Activated T-helper 9 cell treated with anti-CD3 and anti-CD28 coated beads, Interleukin-2, amount 50 U/mL, for 16 hours (primary cell): ENCODE results near the gene SERPINB1.
"Not testable (repeated sequence)": the region's sequence is repeated elsewhere in the genome, so short reads cannot be mapped to it uniquely, and the experiment has no call there.

Source experiments
- DNase-seq: peaks from one replicate; pipeline ENCODE4 v3.0.0-alpha.2; 2020; ENCODE audit warnings: low read depth

SERPINB1 gene

GRCh38 chr6:2817903-2818443, 23.7 kb downstream of the SERPINB1 start:
- no peak for DNase-seq

- no peak for DNase-seq
These were observed 25.5 kb downstream of the SERPINB1 start for GRCh38 chr6:2816158-2816557.

- no peak for DNase-seq
These were observed 29.0 kb downstream of the SERPINB1 start for GRCh38 chr6:2812695-2813094.

- DNase-seq, result no peak
These were observed 31.5 kb downstream of the SERPINB1 start for GRCh38 chr6:2810092-2810671.

GRCh38 chr6:2809015-2809414, 32.6 kb downstream of the SERPINB1 start:
- DNase-seq, result no peak

DNA sequence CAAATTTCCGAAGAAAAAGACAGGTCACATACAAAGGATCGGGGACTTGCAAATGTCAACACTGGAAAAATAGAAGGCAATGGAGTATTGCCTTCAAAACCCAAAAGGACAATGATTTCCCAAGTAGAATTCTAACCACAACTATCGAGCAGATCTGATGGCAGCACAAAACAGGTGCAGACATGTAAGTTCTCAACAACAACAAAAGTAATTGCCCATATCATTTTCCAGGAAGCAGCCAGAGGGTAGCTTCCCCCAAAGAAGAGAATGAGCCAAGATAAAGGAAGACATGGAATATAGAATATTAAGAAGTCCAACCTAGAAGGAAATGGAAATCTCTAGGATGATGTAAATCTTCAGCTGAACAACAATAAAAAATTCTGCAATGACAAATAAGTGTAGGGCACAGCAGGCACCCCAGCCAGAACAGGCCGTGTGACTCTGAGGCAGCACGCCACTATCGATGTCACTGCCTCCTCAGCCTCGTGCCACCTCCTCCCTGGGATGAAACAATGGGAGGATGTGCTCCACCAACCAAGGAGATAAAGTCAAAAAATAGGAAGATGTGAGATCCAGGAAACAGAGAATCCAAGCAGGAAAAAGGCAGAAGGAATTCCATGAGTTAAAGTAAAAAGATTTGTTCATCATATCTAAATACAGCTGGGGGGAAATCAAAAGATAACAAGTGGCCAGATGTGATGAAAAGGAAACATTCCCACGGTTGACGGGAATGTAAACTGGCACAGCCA, 34.1 kb downstream of the SERPINB1 start:
- no peak for DNase-seq

DNA sequence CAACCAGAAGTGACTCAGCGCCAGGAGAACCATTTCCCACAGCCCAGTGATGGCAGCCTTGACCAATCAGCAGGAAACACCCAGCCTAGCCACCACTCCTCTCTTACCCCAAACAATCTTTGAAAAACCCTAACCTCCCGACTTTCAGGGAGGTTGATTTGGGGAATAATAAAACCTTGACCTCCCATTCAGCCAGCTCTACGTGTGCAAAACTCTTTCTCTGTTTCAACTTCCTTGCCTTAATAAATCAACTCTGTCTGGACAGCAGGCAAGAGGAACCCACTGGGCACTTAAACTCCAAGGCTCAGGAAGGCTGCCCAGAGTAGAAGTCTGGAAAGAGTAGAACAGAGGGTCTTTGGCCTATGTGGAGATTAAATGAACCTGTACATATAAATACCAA, 35.0 kb downstream of the SERPINB1 start:
- no peak for DNase-seq

GRCh38 chr6:2805031-2805430, 36.6 kb downstream of the SERPINB1 start:
- no peak for DNase-seq

GRCh38 chr6:2804516-2804915, 37.1 kb downstream of the SERPINB1 start:
- no peak for DNase-seq

DNA sequence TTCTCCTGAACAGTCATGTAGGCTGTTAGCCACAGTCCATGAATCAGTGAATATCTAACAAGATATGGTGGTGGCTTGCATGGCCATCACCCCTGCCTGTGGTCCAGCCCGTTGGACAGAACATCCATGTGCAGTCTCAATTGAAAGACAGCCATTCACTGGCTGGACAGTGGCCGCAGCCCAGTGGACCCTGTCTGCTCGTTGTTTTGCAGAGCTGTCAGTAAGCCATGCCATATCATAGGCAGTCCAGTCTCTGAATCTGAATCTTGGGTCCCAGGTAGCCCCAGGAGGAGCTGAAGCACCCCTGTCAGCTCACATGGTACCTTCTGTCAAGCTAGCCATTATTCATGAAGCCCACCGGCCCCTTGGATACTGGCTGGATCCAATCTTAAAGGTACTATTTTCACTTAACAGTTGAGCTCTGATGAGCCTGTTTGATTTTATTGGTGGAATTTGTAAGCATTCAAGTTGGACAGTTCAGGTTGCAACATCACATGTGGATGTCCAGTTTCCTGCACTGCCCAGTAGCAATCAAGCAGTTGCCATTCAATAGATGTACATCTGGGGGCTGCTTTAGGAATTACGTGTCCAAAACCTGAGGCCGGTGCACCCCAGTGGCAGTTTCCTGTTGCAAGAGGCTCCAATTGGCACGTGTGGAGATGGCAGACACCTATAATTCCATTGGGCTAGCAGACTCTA, 37.8 kb downstream of the SERPINB1 start:
- no peak for DNase-seq

- no peak for DNase-seq
These were observed 39.1 kb downstream of the SERPINB1 start for GRCh38 chr6:2802521-2803060.

GRCh38 chr6:2801687-2802086, 40.0 kb downstream of the SERPINB1 start:
- DNase-seq, result not testable (repeated sequence)

- DNase-seq, result no peak
These were observed 40.9 kb downstream of the SERPINB1 start for GRCh38 chr6:2800552-2801316.

DNA sequence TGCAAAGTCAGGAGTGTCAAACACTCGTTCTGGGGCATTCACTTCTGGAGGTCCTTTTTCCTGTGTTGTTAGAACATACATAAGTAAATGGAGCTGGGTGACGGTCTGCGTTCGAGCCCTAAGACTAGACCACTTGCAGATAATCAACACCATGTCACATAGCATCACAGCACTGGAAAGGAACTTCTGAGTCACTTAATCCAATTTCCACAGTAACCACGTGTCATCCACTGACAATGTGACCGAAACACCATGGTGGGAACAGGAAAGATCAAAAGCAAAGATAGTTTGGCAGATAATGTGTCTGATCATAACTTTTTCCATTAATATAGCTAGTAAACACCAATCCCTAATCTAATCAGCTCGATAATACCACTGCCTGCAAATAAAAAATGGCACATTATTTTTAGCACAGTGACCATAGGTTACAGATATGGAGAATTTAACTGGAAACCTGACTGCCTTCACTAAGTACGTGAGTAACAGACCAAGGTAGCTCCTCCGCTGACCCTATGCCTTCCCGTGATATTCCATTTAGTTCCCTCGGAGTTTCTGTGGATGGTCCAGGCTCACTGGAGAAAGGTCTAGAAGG, 41.6 kb downstream of the SERPINB1 start:
- no peak for DNase-seq

GRCh38 chr6:2798586-2799134, 43.0 kb downstream of the SERPINB1 start:
- no peak for DNase-seq

GRCh38 chr6:2797564-2798031, 44.1 kb downstream of the SERPINB1 start:
- no peak for DNase-seq

GRCh38 chr6:2796861-2797260, 44.8 kb downstream of the SERPINB1 start:
- no peak for DNase-seq

DNA sequence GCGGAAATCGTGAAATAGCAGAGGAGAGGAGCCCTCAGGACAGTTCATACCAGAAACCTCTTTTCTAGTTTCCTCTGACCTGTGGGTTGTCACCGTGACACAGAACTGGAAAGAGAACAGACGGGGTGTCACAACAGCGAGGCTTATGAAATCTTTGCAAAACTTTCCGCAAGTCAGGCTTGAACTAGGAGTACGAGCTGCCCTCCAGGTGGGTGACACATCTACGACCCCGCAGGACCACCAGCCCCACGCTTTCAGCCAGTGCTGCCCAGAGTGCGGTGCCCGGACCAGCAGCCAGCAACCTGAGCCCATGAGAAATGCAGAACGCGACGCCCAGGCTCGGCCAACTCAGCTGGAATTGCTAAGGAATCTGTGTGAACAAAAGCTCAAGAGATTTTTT, 45.7 kb downstream of the SERPINB1 start:
- DNase-seq, result no peak

GRCh38 chr6:2795162-2795561, 46.5 kb downstream of the SERPINB1 start:
- DNase-seq, result no peak

GRCh38 chr6:2794171-2794730, 47.4 kb downstream of the SERPINB1 start:
- no peak for DNase-seq
